Occipital lobe (tissue), 2 donors: ENCODE data around the gene FOXD4L4. TPM values are rescaled to one million over a fixed set of nuclear protein-coding genes. Genes with fewer than 3 reads are reported as not detected.
"Not testable (repeated sequence)": the region's sequence is repeated elsewhere in the genome, so short reads cannot be mapped to it uniquely, and the experiment has no call there.

Source experiments
- DNase-seq: peaks from one replicate; lab custom pipeline; 2025; lab: John Stamatoyannopoulos, UW
- total RNA-seq: library from RNA; depleted of rRNA; stranded (reverse); fragments of >200 nt; gene quantifications from one replicate; pipeline ENCODE4 v1.2.3, GENCODE V29; 2014

Gene FOXD4L4
- total RNA-seq, result 0.78 TPM

- not testable (repeated sequence) for DNase-seq
These were observed at the start of gene FOXD4L4 for GRCh38 chr9:65737096-65737564. Gene FOXD4L4 (plus strand): TSS chr9:65737146. CDS start chr9:65737146, 0 bp downstream.

- not testable (repeated sequence) for DNase-seq
These were observed 33.4 kb upstream of the FOXD4L4 start for GRCh38 chr9:65703550-65703949.

GRCh38 chr9:65714445-65714844 is 22.5 kb upstream of the FOXD4L4 start:
- not testable (repeated sequence) for DNase-seq

GRCh38 chr9:65738133-65738532 is 1.2 kb downstream of the FOXD4L4 start:
- DNase-seq, result not testable (repeated sequence)

Other genes with a start within 250 kb of the FOXD4L4 start
- 65.7 TPM for gene ZNG1E, start 61.2 kb upstream of the FOXD4L4 start, total RNA-seq